Cardiac septum (tissue), 1 donor: Measurements from ENCODE around the gene GPS2. TPM values are rescaled to one million over a fixed set of nuclear protein-coding genes. Genes with fewer than 3 reads are reported as not detected.
A peak's percentile ranks its signal among the peaks of the same experiment; 100 is the strongest.

Experiments used
- DNase-seq: peaks from one replicate; pipeline ENCODE4 v3.0.0-alpha.2; 2020; ENCODE audit warnings: low spot score
- intact Hi-C: fragments of 100-400 bp; cut with DNase I; formaldehyde crosslinking; loops from one replicate; pipeline ENCODE4 v1.14.0; 2022
- total RNA-seq: library from RNA; stranded (reverse); fragmentation: NEBNext Ultra II Directional; extraction: Animal tissue kit (Norgen Biotek cat#: 25700); gene quantifications from one replicate; pipeline ENCODE4 v1.2.1, GENCODE V29; 2021
- donor health status: DM: no; HTN: no; CAD: no.

The GPS2 gene
- total RNA-seq, 1 donor from 2014 or later = 49.0 TPM

- no peak for DNase-seq
- intact Hi-C loops = loop anchor here (2.0 kb wide), 1 partner anchor 21 kb away; no protein-coding TSS in a partner anchor
Measured at GRCh38 chr17:7323731-7324437, 8.7 kb upstream of the GPS2 start.

- DNase-seq = no peak
- intact Hi-C loops = no loop called here
Measured at GRCh38 chr17:7322520-7323194, 7.5 kb upstream of the GPS2 start.

GRCh38 chr17:7321466-7321865 lies 6.3 kb upstream of the GPS2 start:
- DNase-seq = no peak
- intact Hi-C loops = no loop called here

- intact Hi-C loops = no loop called here
- no peak for DNase-seq
Measured at GRCh38 chr17:7318121-7318860, 3.1 kb upstream of the GPS2 start.

GRCh38 chr17:7317161-7317803 lies 2.1 kb upstream of the GPS2 start:
- intact Hi-C loops = no loop called here
- no peak for DNase-seq

- intact Hi-C loops = no loop called here
- DNase-seq = no peak
Measured at GRCh38 chr17:7315570-7316235, 543 bp upstream of the GPS2 start.

- intact Hi-C loops = no loop called here
- no peak for DNase-seq
Measured at GRCh38 chr17:7313890-7314718, 1.1 kb downstream of the GPS2 start.

GRCh38 chr17:7313088-7313889 lies 1.9 kb downstream of the GPS2 start:
- intact Hi-C loops = no loop called here

GRCh38 chr17:7312432-7313087 lies 2.6 kb downstream of the GPS2 start:
- intact Hi-C loops = no loop called here
- no peak for DNase-seq

More at GRCh38 chr17:7313088-7313889, 1.9 kb downstream of the GPS2 start:
- no peak for DNase-seq

- DNase-seq = no peak
- intact Hi-C loops = no loop called here
Measured at GRCh38 chr17:7311110-7311705, 4.0 kb downstream of the GPS2 start.

- no peak for DNase-seq
- intact Hi-C loops = loop anchor here (2.0 to 5.0 kb wide), 3 partner anchors 19 to 72 kb away; partner anchors contain the start of genes NEURL4 and PHF23
Measured at GRCh38 chr17:7309628-7310027, 5.5 kb downstream of the GPS2 start.

GRCh38 chr17:7308625-7309433 lies 6.3 kb downstream of the GPS2 start:
- DNase-seq = peak; percentile 86
- intact Hi-C loops = loop anchor here (2.0 to 5.0 kb wide), 3 partner anchors 20 to 72 kb away; partner anchors contain the start of genes NEURL4 and PHF23

- peak; percentile 80 for DNase-seq
- intact Hi-C loops = loop anchor here (2.0 to 5.0 kb wide), 3 partner anchors 21 to 71 kb away; partner anchors contain the start of genes NEURL4 and PHF23
Measured at GRCh38 chr17:7307686-7308624, 7.2 kb downstream of the GPS2 start.

GRCh38 chr17:7306911-7307685 lies 8.1 kb downstream of the GPS2 start, which contains the start of gene EIF5A:
Gene EIF5A (plus strand): TSS chr17:7307628. CDS start chr17:7309636, 2,008 bp downstream.
- intact Hi-C loops = loop anchor here (5.0 kb wide), 2 partner anchors 40 to 70 kb away; partner anchors contain the start of gene PHF23
- peak; percentile 100 for DNase-seq
